ENCODE measurements around the gene RNF43. TPM values are rescaled to one million over a fixed set of nuclear protein-coding genes. Genes with fewer than 3 reads are reported as not detected.
A peak's percentile ranks its signal among the peaks of the same experiment; 100 is the strongest.

Gene RNF43
- total and polyA plus RNA-seq, 2 of the 13 experiments (the other 11 are each of a cell fraction or from before 2014, with no cell fraction given) = 31.0 to 53.4 TPM

- TF ChIP-seq, protein P1, sequence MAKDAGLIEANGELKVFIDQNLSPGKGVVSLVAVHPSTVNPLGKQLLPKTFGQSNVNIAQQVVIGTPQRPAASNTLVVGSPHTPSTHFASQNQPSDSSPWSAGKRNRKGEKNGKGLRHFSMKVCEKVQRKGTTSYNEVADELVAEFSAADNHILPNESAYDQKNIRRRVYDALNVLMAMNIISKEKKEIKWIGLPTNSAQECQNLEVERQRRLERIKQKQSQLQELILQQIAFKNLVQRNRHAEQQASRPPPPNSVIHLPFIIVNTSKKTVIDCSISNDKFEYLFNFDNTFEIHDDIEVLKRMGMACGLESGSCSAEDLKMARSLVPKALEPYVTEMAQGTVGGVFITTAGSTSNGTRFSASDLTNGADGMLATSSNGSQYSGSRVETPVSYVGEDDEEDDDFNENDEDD (CRISPR knock-in tag; IDR thresholded peaks at IDR 0.05; ENCODE audit: borderline replicate concordance) = no peak
- TF ChIP-seq, protein P2, sequence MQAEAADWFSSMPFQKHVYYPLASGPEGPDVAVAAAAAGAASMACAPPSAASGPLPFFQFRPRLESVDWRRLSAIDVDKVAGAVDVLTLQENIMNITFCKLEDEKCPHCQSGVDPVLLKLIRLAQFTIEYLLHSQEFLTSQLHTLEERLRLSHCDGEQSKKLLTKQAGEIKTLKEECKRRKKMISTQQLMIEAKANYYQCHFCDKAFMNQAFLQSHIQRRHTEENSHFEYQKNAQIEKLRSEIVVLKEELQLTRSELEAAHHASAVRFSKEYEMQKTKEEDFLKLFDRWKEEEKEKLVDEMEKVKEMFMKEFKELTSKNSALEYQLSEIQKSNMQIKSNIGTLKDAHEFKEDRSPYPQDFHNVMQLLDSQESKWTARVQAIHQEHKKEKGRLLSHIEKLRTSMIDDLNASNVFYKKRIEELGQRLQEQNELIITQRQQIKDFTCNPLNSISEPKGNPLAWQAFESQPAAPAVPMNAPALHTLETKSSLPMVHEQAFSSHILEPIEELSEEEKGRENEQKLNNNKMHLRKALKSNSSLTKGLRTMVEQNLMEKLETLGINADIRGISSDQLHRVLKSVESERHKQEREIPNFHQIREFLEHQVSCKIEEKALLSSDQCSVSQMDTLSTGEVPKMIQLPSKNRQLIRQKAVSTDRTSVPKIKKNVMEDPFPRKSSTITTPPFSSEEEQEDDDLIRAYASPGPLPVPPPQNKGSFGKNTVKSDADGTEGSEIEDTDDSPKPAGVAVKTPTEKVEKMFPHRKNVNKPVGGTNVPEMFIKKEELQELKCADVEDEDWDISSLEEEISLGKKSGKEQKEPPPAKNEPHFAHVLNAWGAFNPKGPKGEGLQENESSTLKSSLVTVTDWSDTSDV (CRISPR knock-in tag; IDR thresholded peaks at IDR 0.05) = no peak
- TF ChIP-seq FOXO1 (CRISPR knock-in tag; IDR thresholded peaks at IDR 0.05) (no peak; the same call in 1 of the 2 replicates), E2F5 (CRISPR knock-in tag; conservative IDR thresholded peaks at IDR 0.05) (no peak), ZFP90 (CRISPR knock-in tag; IDR thresholded peaks at IDR 0.05; ENCODE audit: borderline replicate concordance) (0 out of 2 replicates have a peak, but pooled peaks have one; percentile 40), SMAD9 (CRISPR knock-in tag; IDR thresholded peaks at IDR 0.05) (no peak), IRX3 (CRISPR knock-in tag; IDR thresholded peaks at IDR 0.05; ENCODE audit: borderline replicate concordance, low read depth) (no peak), FOSL2 (CRISPR knock-in tag; IDR thresholded peaks at IDR 0.05) (no peak), PAF1 (CRISPR knock-in tag; IDR thresholded peaks at IDR 0.05) (no peak), ZNF44 (CRISPR knock-in tag; IDR thresholded peaks at IDR 0.05) (peak; percentile 72; the same call in 1 of the 2 replicates), THAP8 (CRISPR knock-in tag; IDR thresholded peaks at IDR 0.05; ENCODE audit: borderline replicate concordance) (no peak), ZNF383 (CRISPR knock-in tag; IDR thresholded peaks at IDR 0.05; ENCODE audit: borderline replicate concordance) (0 out of 2 replicates have a peak, but pooled peaks have one; percentile 72), ZNF737 (CRISPR knock-in tag; IDR thresholded peaks at IDR 0.05; ENCODE audit: borderline replicate concordance) (0 out of 2 replicates have a peak, but pooled peaks have one; percentile 31), EHMT2 (IDR thresholded peaks at IDR 0.05; ENCODE audit: borderline replicate concordance, low read depth, low read length) (no peak), HNF1B (CRISPR knock-in tag; IDR thresholded peaks at IDR 0.05) (0 out of 2 replicates have a peak, but pooled peaks have one; percentile 28), ZNF335 (CRISPR knock-in tag; IDR thresholded peaks at IDR 0.05) (0 out of 2 replicates have a peak, but pooled peaks have one; percentile 63)
- TF ChIP-seq, protein P3, sequence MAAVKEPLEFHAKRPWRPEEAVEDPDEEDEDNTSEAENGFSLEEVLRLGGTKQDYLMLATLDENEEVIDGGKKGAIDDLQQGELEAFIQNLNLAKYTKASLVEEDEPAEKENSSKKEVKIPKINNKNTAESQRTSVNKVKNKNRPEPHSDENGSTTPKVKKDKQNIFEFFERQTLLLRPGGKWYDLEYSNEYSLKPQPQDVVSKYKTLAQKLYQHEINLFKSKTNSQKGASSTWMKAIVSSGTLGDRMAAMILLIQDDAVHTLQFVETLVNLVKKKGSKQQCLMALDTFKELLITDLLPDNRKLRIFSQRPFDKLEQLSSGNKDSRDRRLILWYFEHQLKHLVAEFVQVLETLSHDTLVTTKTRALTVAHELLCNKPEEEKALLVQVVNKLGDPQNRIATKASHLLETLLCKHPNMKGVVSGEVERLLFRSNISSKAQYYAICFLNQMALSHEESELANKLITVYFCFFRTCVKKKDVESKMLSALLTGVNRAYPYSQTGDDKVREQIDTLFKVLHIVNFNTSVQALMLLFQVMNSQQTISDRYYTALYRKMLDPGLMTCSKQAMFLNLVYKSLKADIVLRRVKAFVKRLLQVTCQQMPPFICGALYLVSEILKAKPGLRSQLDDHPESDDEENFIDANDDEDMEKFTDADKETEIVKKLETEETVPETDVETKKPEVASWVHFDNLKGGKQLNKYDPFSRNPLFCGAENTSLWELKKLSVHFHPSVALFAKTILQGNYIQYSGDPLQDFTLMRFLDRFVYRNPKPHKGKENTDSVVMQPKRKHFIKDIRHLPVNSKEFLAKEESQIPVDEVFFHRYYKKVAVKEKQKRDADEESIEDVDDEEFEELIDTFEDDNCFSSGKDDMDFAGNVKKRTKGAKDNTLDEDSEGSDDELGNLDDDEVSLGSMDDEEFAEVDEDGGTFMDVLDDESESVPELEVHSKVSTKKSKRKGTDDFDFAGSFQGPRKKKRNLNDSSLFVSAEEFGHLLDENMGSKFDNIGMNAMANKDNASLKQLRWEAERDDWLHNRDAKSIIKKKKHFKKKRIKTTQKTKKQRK (IDR thresholded peaks at IDR 0.05; ENCODE audit: low read length) = no peak
Measured at GRCh38 chr17:58369214-58370031, 47.9 kb downstream of the RNF43 start (continued).
